HepG2 (cell line): ENCODE results near the gene GNB3. TPM values are rescaled to one million over a fixed set of nuclear protein-coding genes. Genes with fewer than 3 reads are reported as not detected.

Experiments
- ATAC-seq: fragments of 200-7000 bp; cut with Tn5 transposase; 3 replicates; pipeline ENCODE4 v1.9.1; 2020; ENCODE audit warnings: mild to moderate bottlenecking, moderate library complexity
- BruUV-seq: library from RNA; stranded (reverse); fragments of 400-500 nt; replicated peaks from 2 replicates; lab custom pipeline; 2021; lab: Mats Ljungman, UMichigan
- CTCF ChIA-PET: fragments of 300-600 bp; formaldehyde crosslinking; extraction: SDS; loops from one replicate; lab custom pipeline; 2021; ENCODE audit warnings: low total read pairs, inconsistent platforms, low intra/inter-chr PET ratio; lab: Yijun Ruan, JAX
- POLR2A ChIA-PET: fragments of 350-600 bp; sonication (Branson Sonifier 250); formaldehyde crosslinking; loops from one replicate; lab custom pipeline; 2020; ENCODE audit warnings: antibody characterized with exemption, inconsistent platforms; lab: Yijun Ruan, JAX
- DNase-seq: peaks from one replicate; pipeline ENCODE4 v3.0.0-alpha.2; 2015; ENCODE audit warnings: low spot score
- FAIRE-seq: peaks from 3 replicates; lab custom pipeline; 2011; peaks lifted over from hg19 to GRCh38; lab: Jason Lieb, UNC
- H2AFZ ChIP-seq: one replicate; pipeline ENCODE4 v1.6.1; 2011; ENCODE audit warnings: low read length, inconsistent platforms
- H3K27ac ChIP-seq: fragments of 300-600 bp; 3 replicates; pipeline ENCODE4 v1.8.0; 2011; ENCODE audit warnings: mixed run types, mild to moderate bottlenecking, mixed read lengths, low read length, inconsistent platforms; ENCODE audit not compliant: insufficient read depth; ENCODE audit errors: extremely low read length
- H3K27me3 ChIP-seq, 2 experiments: fragments of 200-600 bp in 1 of 2; 2 replicates in 1 of 2; 3 replicates in 1 of 2; pipeline versions ENCODE4 v1.6.0 to v1.8.0; 2011; ENCODE audit warnings: low read length in 2 of 2, mild to moderate bottlenecking in 2 of 2, moderate library complexity in 2 of 2, inconsistent platforms in 1 of 2; ENCODE audit not compliant: insufficient read depth in 2 of 2, control insufficient read depth in 1 of 2
- H3K36me3 ChIP-seq, 2 experiments: fragments of 200-600 bp in 1 of 2; replicated peaks in 1 of 2; 2 replicates in 1 of 2; 3 replicates in 1 of 2; pipeline versions ENCODE4 v1.5.1 to v1.8.0; 2011; ENCODE audit warnings: low read length in 2 of 2, inconsistent platforms in 1 of 2; ENCODE audit not compliant: insufficient read depth in 2 of 2, control insufficient read depth in 1 of 2
- H3K4me1 ChIP-seq: 2 replicates; pipeline ENCODE4 v1.5.1; 2012; ENCODE audit warnings: low read length, inconsistent platforms; ENCODE audit not compliant: insufficient read depth
- H3K4me2 ChIP-seq: 2 replicates; pipeline ENCODE4 v1.6.0; 2011; ENCODE audit warnings: low read depth, low read length, inconsistent platforms
- H3K4me3 ChIP-seq, 3 experiments: fragments of 200-600 bp in 1 of 3; sonication (generic), shearing (Covaris generic) in 1 of 3; replicated peaks in 1 of 3; 2 replicates each; pipeline ENCODE4 v1.5.1; 2011 to 2016; ENCODE audit warnings: low read length in 3 of 3, inconsistent platforms in 2 of 3, low read depth in 2 of 3, mild to moderate bottlenecking in 2 of 3, control low read depth in 1 of 3, mixed read lengths in 1 of 3; ENCODE audit not compliant: insufficient read depth in 1 of 3
- H3K79me2 ChIP-seq: one replicate; pipeline ENCODE4 v1.6.1; 2011; ENCODE audit warnings: low read length, inconsistent platforms; ENCODE audit not compliant: insufficient read depth
- H3K9ac ChIP-seq: 2 replicates; pipeline ENCODE4 v1.6.0; 2011; ENCODE audit warnings: mild to moderate bottlenecking, low read depth, low read length, inconsistent platforms; ENCODE audit not compliant: insufficient read depth
- H3K9me3 ChIP-seq: 2 replicates; pipeline ENCODE4 v1.5.1; 2012; ENCODE audit warnings: mild to moderate bottlenecking, low read length
- H4K20me1 ChIP-seq: 2 replicates; pipeline ENCODE4 v1.6.0; 2011; ENCODE audit warnings: inconsistent platforms, mild to moderate bottlenecking, low read length, moderate library complexity; ENCODE audit not compliant: insufficient read depth
- CEBPZ ChIP-seq: IDR thresholded peaks from 2 replicates; pipeline ENCODE4 v1.6.1; 2012; ENCODE audit warnings: low read length, improper control_type of control experiment
- HCFC1 ChIP-seq: fragments of 150-350 bp; IDR thresholded peaks from 2 replicates; pipeline ENCODE4 v1.6.1; 2014; ENCODE audit warnings: low read depth, low read length
- RCOR2 ChIP-seq: IDR thresholded peaks from 2 replicates; pipeline ENCODE4 v1.6.1; 2016; ENCODE audit warnings: missing biosample characterization, missing genetic modification reagents
- SP2 ChIP-seq: sonication (generic); formaldehyde crosslinking; IDR thresholded peaks from 2 replicates; pipeline ENCODE4 v1.5.1; 2020; ENCODE audit warnings: mild to moderate bottlenecking, missing genetic modification reagents
- SP5 ChIP-seq: IDR thresholded peaks from 2 replicates; pipeline ENCODE4 v1.6.1; 2016; ENCODE audit warnings: low read depth, borderline replicate concordance
- ZNF230 ChIP-seq: sonication (generic); formaldehyde crosslinking; IDR thresholded peaks from 2 replicates; pipeline ENCODE4 v1.4.0; 2020; ENCODE audit warnings: mild to moderate bottlenecking, missing genetic modification reagents
- ZNF296 ChIP-seq: sonication (generic); formaldehyde crosslinking; conservative IDR thresholded peaks from 2 replicates; pipeline ENCODE4 v1.5.0; 2020; ENCODE audit warnings: mild to moderate bottlenecking, missing genetic modification reagents
- ZNF317 ChIP-seq: sonication (generic); formaldehyde crosslinking; IDR thresholded peaks from 2 replicates; pipeline ENCODE4 v1.5.0; 2020; ENCODE audit warnings: mild to moderate bottlenecking, missing genetic modification reagents
- ZNF430 ChIP-seq: sonication (generic); formaldehyde crosslinking; IDR thresholded peaks from 2 replicates; pipeline ENCODE4 v1.9.0; 2021; ENCODE audit warnings: mild to moderate bottlenecking, missing genetic modification reagents
- ZNF564 ChIP-seq: sonication (generic); formaldehyde crosslinking; IDR thresholded peaks from 2 replicates; pipeline ENCODE4 v1.8.1; 2023; ENCODE audit warnings: mild to moderate bottlenecking, missing genetic modification reagents
- ZNF580 ChIP-seq: IDR thresholded peaks from 2 replicates; pipeline ENCODE4 v1.6.1; 2016; ENCODE audit warnings: low read depth, borderline replicate concordance
- ZNF891 ChIP-seq: sonication (generic); formaldehyde crosslinking; IDR thresholded peaks from 2 replicates; pipeline ENCODE4 v1.5.0; 2020; ENCODE audit warnings: mild to moderate bottlenecking, missing genetic modification reagents
- WGBS: methylation state at CpG from one replicate; pipeline ENCODE4 v1.1.6; 2017; ENCODE audit warnings: low lambda C conversion rate; 5-methylcytosine and 5-hydroxymethylcytosine counted together
- in situ Hi-C: cut with HindIII; loops from 2 replicates; pipeline ENCODE4 v1.10.0; 2017; ENCODE audit warnings: low pct_unique_long_range_greater_than_20kb; ENCODE audit not compliant: extremely low pct_ligation_motif_present
- intact Hi-C: fragments of 100-400 bp; cut with micrococcal nuclease; formaldehyde crosslinking; loops from one replicate; pipeline ENCODE4 v1.10.0; 2022; ENCODE audit not compliant: unreplicated experiment
- polyA plus RNA-seq, 8 experiments: library from polyadenylated mRNA; depleted of rRNA in 3 of 8; stranded (reverse) in 7 of 8; unstranded in 1 of 8; fragments of >200 nt; fragmentation: Illumina TruSeq in 4 of 8; extraction: Trizol in 4 of 8; gene quantifications; 2 replicates each; pipeline versions ENCODE4 v1.2.1 to v1.2.3, GENCODE V29; 2011 to 2016; ENCODE audit warnings: low read depth in 4 of 8, missing spikeins in 1 of 8, mixed read lengths in 1 of 8; ENCODE audit not compliant: insufficient read depth in 1 of 8
- total RNA-seq, 5 experiments: library from RNA; depleted of rRNA; stranded (reverse); fragments of >200 nt; fragmentation: Illumina TruSeq; extraction: Trizol; gene quantifications; 2 replicates each; pipeline ENCODE4 v1.2.3, GENCODE V29; 2016; ENCODE audit warnings: low read depth in 1 of 5

The GNB3 gene
- total and polyA plus RNA-seq, 2 of the 13 experiments (the other 11 are each of a cell fraction or from before 2014, with no cell fraction given): 1.3 to 3.6 TPM

DNA sequence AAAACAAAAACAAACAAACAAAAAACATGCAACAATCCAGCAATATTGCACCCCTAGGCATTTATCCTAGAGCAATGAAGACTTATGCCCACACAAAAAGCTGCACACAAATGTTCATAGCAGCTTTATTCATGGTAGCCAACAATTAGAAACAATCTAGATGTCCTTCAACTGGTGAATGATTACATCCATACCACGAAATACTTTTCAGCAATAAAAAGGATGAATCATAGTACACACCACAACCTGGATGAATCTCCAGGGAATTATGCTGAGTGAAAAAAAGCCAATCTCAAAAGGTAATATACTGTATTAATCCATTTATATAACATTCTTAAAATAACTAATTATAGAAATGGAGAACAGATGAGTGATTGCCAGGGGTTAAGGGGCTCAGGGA lies 33.6 kb upstream of the GNB3 start:
- Histone ChIP-seq H3K36me3 (no peaks in the 10 kb centered on the region), H3K9ac (no peak overlapping the region), H3K27me3 (peaks cover 0 to 4% of the 10 kb centered on the region in 2 experiments; a peak in 1 of 5 replicates), H4K20me1 (no peaks in the 10 kb centered on the region), H3K4me1 (peaks cover 8% of the 10 kb centered on the region; the same call in 1 of the 2 replicates), H3K27ac (no peak overlapping the region), H3K79me2 (no peaks in the 10 kb centered on the region), H2AFZ (no peak overlapping the region), H3K4me2 (no peak overlapping the region), H3K4me3 (no peak overlapping the region), H3K9me3 (no peaks in the 10 kb centered on the region)
- FAIRE-seq (no peak), DNase-seq (no peak), ATAC-seq (no peak)
- ChIA-PET POLR2A (no interaction called here), CTCF (no interaction called here)
- intact Hi-C loops: no loop called here
- 22% methylated on average over 1 of the region's 1 CpG for WGBS
- BruUV-seq: no TSS peak
- TF ChIP-seq SP5 (CRISPR knock-in tag) (no peak), ZNF580 (no peak), ZNF891 (no peak), CEBPZ (no peak), ZNF317 (CRISPR knock-in tag) (no peak), ZNF296 (CRISPR knock-in tag) (no peak), HCFC1 (no peak), ZNF430 (CRISPR knock-in tag) (no peak), ZNF564 (CRISPR knock-in tag) (no peak), RCOR2 (CRISPR knock-in tag) (no peak), SP2 (no peak), ZNF230 (no peak)
- in situ Hi-C loops: no loop called here
